ENCODE measurements around the gene GJB1. TPM values are rescaled to one million over a fixed set of nuclear protein-coding genes. Genes with fewer than 3 reads are reported as not detected.

Gene GJB1
- polyA plus RNA-seq, 1 donor (not counting 4 experiments of a cell fraction or from before 2014, with no cell fraction given): not detected

- Histone ChIP-seq H3K4me2 (ENCODE audit: control insufficient read depth, extremely low read depth, insufficient read depth, low read depth, low read length) (no peak overlapping the region), H3K27me3 (ENCODE audit: control insufficient read depth, extremely low read depth, insufficient read depth, low read length) (no peaks in the 10 kb centered on the region), H3K9me1 (ENCODE audit: control insufficient read depth, extremely low read depth, insufficient read depth, low read length) (no peaks in the 10 kb centered on the region), H3K4me1 (ENCODE audit: control insufficient read depth, extremely low read depth, insufficient read depth, low read length) (no peaks in the 10 kb centered on the region), H3K9ac (ENCODE audit: control insufficient read depth, extremely low read depth, insufficient read depth, low read length) (no peak overlapping the region), H3K4me3 (ENCODE audit: control insufficient read depth in 2 of 3, extremely low read depth in 1 of 3, insufficient read depth in 2 of 3, low read depth in 1 of 3, low read length in 3 of 3) (no peak overlapping the region), H3K36me3 (ENCODE audit: control insufficient read depth in 2 of 2, extremely low read depth in 1 of 2, insufficient read depth in 2 of 2, low read length in 2 of 2) (no peaks in the 10 kb centered on the region), H3K79me2 (ENCODE audit: control insufficient read depth, insufficient read depth, low read length) (no peaks in the 10 kb centered on the region), H2AFZ (ENCODE audit: control insufficient read depth, low read length) (no peak overlapping the region), H3K9me3 (ENCODE audit: control insufficient read depth, low read depth, low read length) (no peaks in the 10 kb centered on the region), H3K27ac (ENCODE audit: control insufficient read depth, insufficient read depth, low read length) (no peak overlapping the region), H4K20me1 (ENCODE audit: control insufficient read depth, extremely low read depth, insufficient read depth, low read length) (no peaks in the 10 kb centered on the region)
- DNase-seq (ENCODE audit: low read depth, low spot score) (no peak), FAIRE-seq (no peak)
- dilution Hi-C loops (cut with MboI; ENCODE audit: extremely low pct_ligation_motif_present, low sequenced_read_pairs): no loop called here
- TF ChIP-seq EZH2 (IDR thresholded peaks at IDR 0.05; ENCODE audit: low read length): no peak
- TF ChIP-seq CTCF (optimal IDR thresholded peaks at IDR 0.05 in 1 of 3, IDR thresholded peaks at IDR 0.05 in 1 of 3, conservative IDR thresholded peaks at IDR 0.05 in 1 of 3; ENCODE audit: extremely low read depth in 1 of 3, insufficient read depth in 2 of 3, low read length in 3 of 3): no peak
These were observed 12.2 kb upstream of the GJB1 start for GRCh38 chrX:71210816-71211215.

GRCh38 chrX:71212536-71212935 is 10.5 kb upstream of the GJB1 start:
- TF ChIP-seq EZH2 (IDR thresholded peaks at IDR 0.05; ENCODE audit: low read length) (no peak), CTCF (optimal IDR thresholded peaks at IDR 0.05 in 1 of 3, IDR thresholded peaks at IDR 0.05 in 1 of 3, conservative IDR thresholded peaks at IDR 0.05 in 1 of 3; ENCODE audit: extremely low read depth in 1 of 3, insufficient read depth in 2 of 3, low read length in 3 of 3) (no peak)
- no peak for FAIRE-seq
- dilution Hi-C loops (cut with MboI; ENCODE audit: extremely low pct_ligation_motif_present, low sequenced_read_pairs): no loop called here

More at GRCh38 chrX:71212536-71212935, 10.5 kb upstream of the GJB1 start:
- H3K9me1 ChIP-seq (ENCODE audit: control insufficient read depth, extremely low read depth, insufficient read depth, low read length): no peaks in the 10 kb centered on the region
- no peaks in the 10 kb centered on the region for H3K27me3 ChIP-seq (ENCODE audit: control insufficient read depth, extremely low read depth, insufficient read depth, low read length)
- no peaks in the 10 kb centered on the region for H3K9me3 ChIP-seq (ENCODE audit: control insufficient read depth, low read depth, low read length)
- no peak overlapping the region for H2AFZ ChIP-seq (ENCODE audit: control insufficient read depth, low read length)
- H3K4me1 ChIP-seq (ENCODE audit: control insufficient read depth, extremely low read depth, insufficient read depth, low read length): no peaks in the 10 kb centered on the region
- H4K20me1 ChIP-seq (ENCODE audit: control insufficient read depth, extremely low read depth, insufficient read depth, low read length): no peaks in the 10 kb centered on the region
- H3K4me3 ChIP-seq (ENCODE audit: control insufficient read depth in 2 of 3, extremely low read depth in 1 of 3, insufficient read depth in 2 of 3, low read depth in 1 of 3, low read length in 3 of 3): no peak overlapping the region
- DNase-seq (ENCODE audit: low read depth, low spot score): no peak
- no peak overlapping the region for H3K9ac ChIP-seq (ENCODE audit: control insufficient read depth, extremely low read depth, insufficient read depth, low read length)
- no peaks in the 10 kb centered on the region for H3K79me2 ChIP-seq (ENCODE audit: control insufficient read depth, insufficient read depth, low read length)
- H3K27ac ChIP-seq (ENCODE audit: control insufficient read depth, insufficient read depth, low read length): no peak overlapping the region
- H3K4me2 ChIP-seq (ENCODE audit: control insufficient read depth, extremely low read depth, insufficient read depth, low read depth, low read length): no peak overlapping the region
- no peaks in the 10 kb centered on the region for H3K36me3 ChIP-seq (ENCODE audit: control insufficient read depth in 2 of 2, extremely low read depth in 1 of 2, insufficient read depth in 2 of 2, low read length in 2 of 2)
